Upper lobe of left lung (tissue), 4 donors: ENCODE results near the gene PDE4C.
A peak's percentile ranks its signal among the peaks of the same experiment; 100 is the strongest.

Source experiments
- EP300 ChIP-seq, 4 donors: sonication (generic); formaldehyde crosslinking; IDR thresholded peaks; one replicate each; pipeline ENCODE4 v1.5.1; 2017; ENCODE audit warnings: antibody characterized with exemption in 4 of 4, control low read depth in 2 of 4
- POLR2A ChIP-seq, 4 donors: fragments of 450-650 bp; IDR thresholded peaks; one replicate each; pipeline ENCODE4 v1.5.1; 2016 to 2017; ENCODE audit warnings: antibody characterized with exemption in 4 of 4, mild to moderate bottlenecking in 2 of 4
- POLR2AphosphoS5 ChIP-seq, 2 donors: sonication (generic); formaldehyde crosslinking; IDR thresholded peaks; one replicate each; pipeline ENCODE4 v1.5.1; 2017; ENCODE audit warnings: antibody characterized with exemption in 2 of 2
- TF ChIP-seq, protein P1 (sequence below), 6 experiments: fragments of 450-650 bp in 4 of 6; fragments of 200-600 bp in 2 of 6; sonication (generic) in 2 of 6; IDR thresholded peaks; one replicate each; pipeline ENCODE4 v1.5.1; 2016 to 2019; ENCODE audit warnings: antibody characterized with exemption in 6 of 6

DNA sequence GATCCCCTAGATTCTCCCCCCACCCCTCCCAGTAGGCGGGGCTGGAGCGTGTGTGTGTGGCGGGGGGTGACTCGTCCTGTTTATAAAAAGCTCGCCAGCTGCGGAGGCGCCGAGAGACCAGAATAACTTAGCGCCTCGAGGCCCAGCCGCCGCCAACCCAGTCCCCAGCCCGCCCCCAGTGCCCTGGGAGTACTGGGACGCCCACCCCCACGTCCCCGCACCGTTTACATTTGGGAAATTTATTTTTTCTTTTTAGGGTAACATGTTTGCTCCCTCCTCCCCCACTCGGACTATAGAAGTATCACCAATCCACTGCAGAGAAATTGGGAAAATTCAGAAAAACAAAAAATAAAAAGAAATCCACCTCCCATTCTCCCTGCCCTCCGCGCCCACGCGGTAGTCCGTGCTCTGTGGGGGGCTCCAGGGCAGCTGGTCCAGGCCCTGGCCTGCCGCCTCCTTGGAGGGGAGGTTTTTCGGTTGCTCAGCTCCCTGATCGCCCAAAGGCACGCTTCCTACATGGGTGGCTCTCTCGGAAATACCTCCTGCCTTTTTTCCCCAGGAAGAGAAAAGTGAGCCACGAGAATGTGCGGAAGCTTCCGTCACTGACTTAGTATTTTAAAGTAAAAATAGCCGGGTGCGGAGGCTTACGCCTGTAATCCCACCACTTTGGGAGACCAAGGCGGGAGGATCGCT is 20.9 kb downstream of the PDE4C start:
- TF ChIP-seq, protein P1, sequence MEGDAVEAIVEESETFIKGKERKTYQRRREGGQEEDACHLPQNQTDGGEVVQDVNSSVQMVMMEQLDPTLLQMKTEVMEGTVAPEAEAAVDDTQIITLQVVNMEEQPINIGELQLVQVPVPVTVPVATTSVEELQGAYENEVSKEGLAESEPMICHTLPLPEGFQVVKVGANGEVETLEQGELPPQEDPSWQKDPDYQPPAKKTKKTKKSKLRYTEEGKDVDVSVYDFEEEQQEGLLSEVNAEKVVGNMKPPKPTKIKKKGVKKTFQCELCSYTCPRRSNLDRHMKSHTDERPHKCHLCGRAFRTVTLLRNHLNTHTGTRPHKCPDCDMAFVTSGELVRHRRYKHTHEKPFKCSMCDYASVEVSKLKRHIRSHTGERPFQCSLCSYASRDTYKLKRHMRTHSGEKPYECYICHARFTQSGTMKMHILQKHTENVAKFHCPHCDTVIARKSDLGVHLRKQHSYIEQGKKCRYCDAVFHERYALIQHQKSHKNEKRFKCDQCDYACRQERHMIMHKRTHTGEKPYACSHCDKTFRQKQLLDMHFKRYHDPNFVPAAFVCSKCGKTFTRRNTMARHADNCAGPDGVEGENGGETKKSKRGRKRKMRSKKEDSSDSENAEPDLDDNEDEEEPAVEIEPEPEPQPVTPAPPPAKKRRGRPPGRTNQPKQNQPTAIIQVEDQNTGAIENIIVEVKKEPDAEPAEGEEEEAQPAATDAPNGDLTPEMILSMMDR (IDR thresholded peaks at IDR 0.05) = no peak
- TF ChIP-seq POLR2AphosphoS5 (IDR thresholded peaks at IDR 0.05) (peak in 1 of 2 donors; percentile 74), POLR2A (IDR thresholded peaks at IDR 0.05) (peak in 1 of 4 donors; percentile 32), EP300 (IDR thresholded peaks at IDR 0.05) (no peak)
